DND-41 (cell line): Measurements from ENCODE around the gene SIPA1L2.

Source experiments
- EZH2 ChIP-seq: IDR thresholded peaks from 3 replicates; pipeline ENCODE4 v1.6.1; 2012; ENCODE audit warnings: borderline replicate concordance, low read depth, mild to moderate bottlenecking, moderate library complexity, low read length, inconsistent platforms; ENCODE audit not compliant: severe bottlenecking
- TF ChIP-seq, protein P1 (sequence below): IDR thresholded peaks from 2 replicates; pipeline ENCODE4 v1.5.1; 2012; ENCODE audit warnings: borderline replicate concordance, low read length, moderate library complexity, mild to moderate bottlenecking; ENCODE audit not compliant: poor library complexity, severe bottlenecking; ENCODE audit errors: extremely low read depth

DNA sequence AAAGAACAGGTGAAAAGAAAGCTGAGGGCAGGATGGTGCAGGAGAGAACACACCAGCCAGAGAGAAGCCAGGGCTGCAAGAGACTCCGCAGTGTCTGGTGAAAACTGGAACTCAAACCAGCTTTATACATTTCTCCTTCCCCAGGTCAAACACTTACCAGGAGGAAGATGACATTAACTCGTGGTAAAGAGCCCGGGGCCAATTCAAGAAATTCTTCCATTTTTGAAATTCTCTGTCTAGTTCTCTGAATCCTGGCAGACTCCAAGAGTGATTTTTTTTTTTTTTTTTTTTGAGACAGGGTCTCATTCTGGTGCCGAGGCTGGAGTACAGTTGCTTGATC lies 25.8 kb upstream of the SIPA1L2 start:
- TF ChIP-seq, protein P1, sequence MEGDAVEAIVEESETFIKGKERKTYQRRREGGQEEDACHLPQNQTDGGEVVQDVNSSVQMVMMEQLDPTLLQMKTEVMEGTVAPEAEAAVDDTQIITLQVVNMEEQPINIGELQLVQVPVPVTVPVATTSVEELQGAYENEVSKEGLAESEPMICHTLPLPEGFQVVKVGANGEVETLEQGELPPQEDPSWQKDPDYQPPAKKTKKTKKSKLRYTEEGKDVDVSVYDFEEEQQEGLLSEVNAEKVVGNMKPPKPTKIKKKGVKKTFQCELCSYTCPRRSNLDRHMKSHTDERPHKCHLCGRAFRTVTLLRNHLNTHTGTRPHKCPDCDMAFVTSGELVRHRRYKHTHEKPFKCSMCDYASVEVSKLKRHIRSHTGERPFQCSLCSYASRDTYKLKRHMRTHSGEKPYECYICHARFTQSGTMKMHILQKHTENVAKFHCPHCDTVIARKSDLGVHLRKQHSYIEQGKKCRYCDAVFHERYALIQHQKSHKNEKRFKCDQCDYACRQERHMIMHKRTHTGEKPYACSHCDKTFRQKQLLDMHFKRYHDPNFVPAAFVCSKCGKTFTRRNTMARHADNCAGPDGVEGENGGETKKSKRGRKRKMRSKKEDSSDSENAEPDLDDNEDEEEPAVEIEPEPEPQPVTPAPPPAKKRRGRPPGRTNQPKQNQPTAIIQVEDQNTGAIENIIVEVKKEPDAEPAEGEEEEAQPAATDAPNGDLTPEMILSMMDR, result no peak
- TF ChIP-seq EZH2, result no peak
